Activated CD8-positive, alpha-beta T cell treated with anti-CD3 and anti-CD28 coated beads, Interleukin-2, amount 10 ng/mL, durations not matched to agents 7 days and 5 days (primary cell): ENCODE measurements around the gene FXYD2. TPM values are rescaled to one million over a fixed set of nuclear protein-coding genes. Genes with fewer than 3 reads are reported as not detected.

Experiments used
- ATAC-seq: fragments of 150-1000 bp; cut with Tn5 transposase; one replicate; pipeline ENCODE4 v1.10.0; 2021; ENCODE audit warnings: moderate library complexity
- CTCF ChIA-PET: fragments of 350-600 bp; sonication (Branson Sonifier 250); formaldehyde crosslinking; loops from one replicate; lab custom pipeline; 2021; ENCODE audit warnings: antibody characterized with exemption; lab: Charles Lee
- POLR2A ChIA-PET: fragments of 350-600 bp; sonication (Branson Sonifier 250); formaldehyde crosslinking; loops from one replicate; lab custom pipeline; 2021; ENCODE audit warnings: antibody characterized with exemption; lab: Charles Lee
- DNase-seq: peaks from one replicate; pipeline ENCODE4 v3.0.0-alpha.2; 2020
- H3K27ac Mint-ChIP-seq: one replicate; pipeline ENCODE4 v1.8.0; 2021; ENCODE audit warnings: mild to moderate bottlenecking, mixed read lengths
- H3K27me3 Mint-ChIP-seq: one replicate; pipeline ENCODE4 v1.8.0; 2021; ENCODE audit warnings: low read depth, mixed read lengths
- H3K36me3 Mint-ChIP-seq: one replicate; pipeline ENCODE4 v1.8.0; 2021; ENCODE audit warnings: low read depth, mixed read lengths
- H3K4me1 Mint-ChIP-seq: one replicate; pipeline ENCODE4 v1.8.0; 2021; ENCODE audit warnings: low read depth, mixed read lengths
- H3K4me3 Mint-ChIP-seq: one replicate; pipeline ENCODE4 v1.8.0; 2021; ENCODE audit warnings: mild to moderate bottlenecking, mixed read lengths
- H3K9me3 Mint-ChIP-seq: one replicate; pipeline ENCODE4 v1.8.0; 2022; ENCODE audit warnings: mixed read lengths; ENCODE audit not compliant: insufficient read depth
- total RNA-seq, 2 experiments: library from RNA; stranded (reverse); gene quantifications; one replicate each; pipeline ENCODE4 v1.2.3, GENCODE V29; 2021

Gene FXYD2
- 10 to 100 TPM; 22.5 to 24.3 TPM for total RNA-seq

DNA sequence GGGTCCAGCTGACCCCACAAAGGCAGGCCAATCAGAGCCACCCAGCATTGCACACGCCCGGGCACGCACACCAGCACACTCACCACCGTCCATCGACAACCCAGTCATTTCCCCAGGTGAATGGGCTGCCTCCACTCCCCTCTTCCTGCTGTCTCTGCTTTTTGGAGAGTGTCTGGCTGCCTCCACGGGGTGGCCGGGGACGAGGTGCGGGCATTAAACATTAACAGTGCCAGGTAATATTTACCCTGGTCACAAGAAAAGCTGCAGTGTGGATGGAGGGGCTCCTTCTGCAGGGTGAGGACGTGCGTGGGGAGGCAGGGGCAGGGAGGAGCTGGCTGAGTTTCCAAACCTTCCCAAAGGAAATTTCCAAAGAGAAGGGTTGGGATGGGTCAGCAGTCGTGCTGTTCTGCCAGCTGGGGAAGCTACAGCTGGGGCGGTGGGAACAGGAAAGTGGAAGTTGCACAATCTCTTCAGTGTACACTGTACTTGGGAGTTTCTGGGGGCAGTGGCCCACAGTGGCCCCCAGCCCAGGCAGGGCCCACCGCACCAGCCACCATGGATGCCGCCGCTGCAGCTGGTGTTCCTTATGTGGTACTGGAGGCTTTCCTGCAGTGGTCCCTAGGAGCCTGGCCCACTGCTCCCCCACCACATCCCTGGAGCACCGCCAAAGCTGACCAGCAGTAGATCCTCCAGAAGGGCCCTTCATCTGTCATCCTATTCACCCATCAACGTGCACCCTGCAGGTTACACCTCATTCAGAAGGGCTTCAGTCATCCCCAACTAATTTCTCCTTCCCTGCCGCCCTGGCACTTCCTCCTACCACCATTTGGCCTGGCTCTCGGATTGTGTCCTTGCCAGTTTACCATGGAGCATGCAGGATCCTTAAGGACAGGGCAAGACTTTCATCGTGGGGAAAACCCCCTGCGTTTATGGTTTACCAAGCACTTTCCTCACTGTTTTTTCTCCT is at the start of gene FXYD2:
Gene FXYD2 (minus strand): TSS at position 174 of the 967 bp plus-strand sequence. CDS start 66 bp downstream, at position 108.
- no peak for ATAC-seq
- Mint-ChIP-seq H3K4me3 (peak within 1 kb of the TSS; percentile 6), H3K4me1 (peaks cover 85% of the 10 kb centered on the region), H3K27ac (peak within 1 kb of the TSS; percentile 91), H3K36me3 (no peaks in the 10 kb centered on the region), H3K9me3 (no peaks in the 10 kb centered on the region), H3K27me3 (no peaks in the 10 kb centered on the region)
- no peak for DNase-seq
- POLR2A ChIA-PET, result interaction anchor here (1.5 to 5.3 kb wide), 5 partner anchors 10 to 176 kb away, joined by 6 to 28 read pairs (median 11); partner anchors contain the start of gene IL10RA
- CTCF ChIA-PET, result interaction anchor here (0.8 to 12.4 kb wide), 13 partner anchors 8 to 399 kb away, joined by 3 to 436 read pairs (median 21); no protein-coding TSS in a partner anchor

DNA sequence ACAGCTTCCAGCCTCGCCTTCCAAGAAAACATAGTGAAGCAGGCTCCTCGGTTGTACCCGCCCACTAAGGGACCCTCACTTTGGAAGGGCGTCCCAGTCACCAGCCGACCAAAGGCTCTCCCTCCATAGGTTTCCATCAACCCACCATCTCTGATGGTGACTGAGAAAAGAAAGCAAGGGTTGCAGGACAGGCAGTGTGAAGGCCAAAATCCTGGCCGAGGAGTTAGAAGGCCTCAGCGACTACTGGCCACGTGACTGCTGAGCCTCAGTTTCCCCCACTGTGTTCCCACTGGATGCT is 49.2 kb upstream of the FXYD2 start:
- ATAC-seq (no peak), DNase-seq (no peak)
- Mint-ChIP-seq H3K4me3 (no peak overlapping the region), H3K27me3 (peaks cover 41% of the 10 kb centered on the region), H3K9me3 (no peaks in the 10 kb centered on the region), H3K4me1 (peaks cover 50% of the 10 kb centered on the region), H3K36me3 (peaks cover 3% of the 10 kb centered on the region), H3K27ac (no peak overlapping the region)
- CTCF ChIA-PET, result interaction anchor here (1.0 kb wide), 1 partner anchor 74 kb away, joined by 3 read pairs; no protein-coding TSS in a partner anchor
- POLR2A ChIA-PET, result no interaction called here

DNA sequence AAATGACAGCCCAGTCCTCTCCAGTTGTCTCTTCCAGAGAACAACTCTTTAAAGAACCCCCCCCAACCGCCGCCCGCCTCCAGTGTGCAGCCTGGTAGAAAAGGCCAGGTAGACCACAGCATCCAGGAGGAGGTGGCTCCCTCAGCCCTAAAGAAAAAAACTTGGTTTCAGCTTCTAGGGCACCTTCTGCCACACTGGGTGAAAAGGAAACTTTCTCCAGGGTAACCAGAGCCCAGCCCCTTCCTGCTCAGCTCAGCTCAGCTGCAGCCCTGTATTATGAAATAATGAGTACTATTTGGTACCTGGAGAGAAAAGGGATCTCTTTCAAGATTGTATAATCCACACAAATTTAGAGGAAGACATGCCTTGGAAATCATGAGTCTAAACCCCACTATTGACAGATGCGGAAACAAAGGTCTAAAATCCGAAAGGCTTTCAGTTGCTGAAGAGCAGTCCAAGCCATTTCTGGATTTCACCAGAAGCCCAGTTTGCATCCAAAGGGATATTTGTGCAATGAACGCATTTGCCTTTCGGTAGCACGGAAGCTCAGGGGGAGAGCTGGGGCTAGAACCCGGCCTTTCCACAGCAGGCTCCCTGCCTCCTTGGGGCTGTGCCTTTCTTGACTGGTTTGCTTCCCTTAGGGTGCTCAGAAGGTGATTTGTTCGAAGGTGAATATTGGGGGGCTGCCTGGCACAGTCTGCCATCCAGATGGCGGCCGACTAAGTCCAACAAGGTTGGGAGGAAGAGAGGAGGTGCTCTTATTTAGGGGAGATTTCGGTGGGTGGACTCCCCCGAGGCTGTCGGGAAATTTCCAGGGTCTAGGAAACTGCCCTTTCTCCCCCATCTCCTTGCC is 48.7 kb upstream of the FXYD2 start:
- H3K4me1 Mint-ChIP-seq, result peaks cover 50% of the 10 kb centered on the region
- H3K9me3 Mint-ChIP-seq, result no peaks in the 10 kb centered on the region
- ChIA-PET CTCF (interaction anchor here (1.0 to 1.3 kb wide), 3 partner anchors 31 to 447 kb away, joined by 3 to 5 read pairs (median 3); no protein-coding TSS in a partner anchor), POLR2A (no interaction called here)
- H3K4me3 Mint-ChIP-seq, result no peak overlapping the region
- peaks cover 38% of the 10 kb centered on the region for H3K27me3 Mint-ChIP-seq
- DNase-seq (peak; percentile 36), ATAC-seq (peak; percentile 47)
- H3K36me3 Mint-ChIP-seq, result peaks cover 3% of the 10 kb centered on the region
- no peak overlapping the region for H3K27ac Mint-ChIP-seq

- peaks cover 3% of the 10 kb centered on the region for H3K36me3 Mint-ChIP-seq
- CTCF ChIA-PET, result interaction anchor here (1.0 to 1.3 kb wide), 3 partner anchors 30 to 446 kb away, joined by 3 to 5 read pairs (median 3); no protein-coding TSS in a partner anchor
- H3K27me3 Mint-ChIP-seq, result peaks cover 34% of the 10 kb centered on the region
- DNase-seq, result no peak
- POLR2A ChIA-PET, result no interaction called here
- no peak for ATAC-seq
- no peak overlapping the region for H3K4me3 Mint-ChIP-seq
- H3K9me3 Mint-ChIP-seq, result no peaks in the 10 kb centered on the region
- H3K27ac Mint-ChIP-seq, result peak overlapping the region; percentile 30
- peaks cover 50% of the 10 kb centered on the region for H3K4me1 Mint-ChIP-seq
Observed at GRCh38 chr11:117872420-117872961, 47.9 kb upstream of the FXYD2 start.

DNA sequence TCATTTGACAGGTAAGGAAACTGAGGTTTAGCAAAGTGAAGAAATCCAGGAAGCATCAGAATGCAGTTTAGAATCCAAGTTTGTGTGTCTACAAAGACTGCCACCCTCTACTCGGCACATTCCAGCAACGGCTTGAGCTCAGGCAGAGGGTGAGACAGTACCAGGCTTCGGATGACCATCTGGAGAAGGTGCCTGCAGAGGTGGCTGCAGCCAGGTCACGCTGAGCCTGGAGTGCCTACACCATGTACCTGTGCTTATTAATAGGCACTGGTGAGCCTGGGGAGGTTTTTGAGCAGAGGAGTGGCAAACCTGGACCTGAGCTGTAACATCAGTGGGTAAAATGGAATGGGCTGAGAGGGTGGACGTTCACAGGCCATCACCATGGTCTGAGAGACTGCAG is 47.2 kb upstream of the FXYD2 start:
- ATAC-seq (no peak), DNase-seq (no peak)
- ChIA-PET POLR2A (no interaction called here), CTCF (no interaction called here)
- Mint-ChIP-seq H3K9me3 (no peaks in the 10 kb centered on the region), H3K36me3 (peaks cover 3% of the 10 kb centered on the region), H3K27me3 (peaks cover 34% of the 10 kb centered on the region), H3K4me3 (no peak overlapping the region), H3K27ac (peak overlapping the region; percentile 30), H3K4me1 (peaks cover 44% of the 10 kb centered on the region)

GRCh38 chr11:117871160-117871559 is 46.6 kb upstream of the FXYD2 start:
- Mint-ChIP-seq H3K4me3 (no peak overlapping the region), H3K4me1 (peaks cover 41% of the 10 kb centered on the region), H3K27ac (no peak overlapping the region), H3K27me3 (peaks cover 31% of the 10 kb centered on the region), H3K9me3 (no peaks in the 10 kb centered on the region), H3K36me3 (peaks cover 2% of the 10 kb centered on the region)
- POLR2A ChIA-PET, result interaction anchor here (0.6 kb wide), 1 partner anchor 125 kb away, joined by 3 read pairs; no protein-coding TSS in a partner anchor
- no peak for DNase-seq
- CTCF ChIA-PET, result interaction anchor here (1.7 kb wide), 1 partner anchor 27 kb away, joined by 4 read pairs; no protein-coding TSS in a partner anchor
- ATAC-seq, result no peak

DNA sequence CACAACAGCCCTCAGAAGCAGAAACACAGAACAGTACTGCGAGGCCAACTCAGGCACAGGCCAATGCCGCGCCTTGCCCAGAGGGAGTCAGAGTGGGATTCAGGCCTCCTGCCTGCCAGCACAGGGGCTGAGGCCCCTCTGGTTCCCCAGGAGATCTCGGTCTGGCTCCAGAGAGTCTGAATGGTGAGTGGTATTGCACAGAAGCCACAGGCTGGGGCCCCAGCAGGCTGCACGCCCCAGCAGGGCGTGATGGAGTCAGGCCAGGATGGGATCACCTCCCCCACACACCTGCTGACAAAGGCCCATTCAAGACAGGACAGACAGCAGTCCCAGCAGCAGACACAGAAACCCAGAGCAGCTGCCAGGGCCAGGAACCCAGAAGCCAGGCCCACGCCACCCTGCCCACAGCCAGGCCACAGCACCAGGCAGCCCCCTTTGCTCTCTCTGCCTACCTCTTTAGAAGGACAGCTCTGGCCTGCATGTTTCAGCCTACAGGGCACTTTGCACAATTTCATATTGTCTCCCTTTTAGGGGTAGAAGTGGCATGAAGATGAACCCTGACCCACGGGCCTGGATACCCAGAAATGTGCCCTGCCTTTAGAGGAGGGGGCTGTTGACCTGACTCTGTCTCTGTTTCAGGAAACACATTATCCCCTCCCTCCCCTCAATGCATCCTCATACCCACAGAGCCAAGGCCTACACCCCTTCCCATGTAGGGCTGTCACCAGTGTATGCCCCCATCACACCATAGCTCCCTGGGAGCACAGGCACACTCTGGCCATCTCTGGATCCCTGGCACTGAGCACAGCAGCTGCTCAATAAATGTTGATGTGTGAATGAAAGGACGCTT is 45.8 kb upstream of the FXYD2 start:
- no peak for ATAC-seq
- DNase-seq, result no peak
- CTCF ChIA-PET, result interaction anchor here (1.7 kb wide), 1 partner anchor 26 kb away, joined by 4 read pairs; no protein-coding TSS in a partner anchor
- no peak overlapping the region for H3K4me3 Mint-ChIP-seq
- POLR2A ChIA-PET, result no interaction called here
- H3K9me3 Mint-ChIP-seq, result no peaks in the 10 kb centered on the region
- H3K27me3 Mint-ChIP-seq, result peaks cover 27% of the 10 kb centered on the region
- H3K4me1 Mint-ChIP-seq, result peaks cover 33% of the 10 kb centered on the region
- no peak overlapping the region for H3K27ac Mint-ChIP-seq
- no peaks in the 10 kb centered on the region for H3K36me3 Mint-ChIP-seq

- H3K27me3 Mint-ChIP-seq, result peaks cover 25% of the 10 kb centered on the region
- ATAC-seq, result no peak
- H3K9me3 Mint-ChIP-seq, result no peaks in the 10 kb centered on the region
Observed at GRCh38 chr11:117869604-117870003, 45.1 kb upstream of the FXYD2 start.

GRCh38 chr11:117868815-117869561 is 44.4 kb upstream of the FXYD2 start:
- peaks cover 21% of the 10 kb centered on the region for H3K4me1 Mint-ChIP-seq
- ChIA-PET POLR2A (interaction anchor here (1.0 kb wide), 1 partner anchor 83 kb away, joined by 3 read pairs; no protein-coding TSS in a partner anchor), CTCF (no interaction called here)
- H3K27me3 Mint-ChIP-seq, result peaks cover 27% of the 10 kb centered on the region
- ATAC-seq, result no peak
- H3K4me3 Mint-ChIP-seq, result no peak overlapping the region
- no peaks in the 10 kb centered on the region for H3K9me3 Mint-ChIP-seq
- no peak overlapping the region for H3K27ac Mint-ChIP-seq
- no peak for DNase-seq
- H3K36me3 Mint-ChIP-seq, result no peaks in the 10 kb centered on the region

More at GRCh38 chr11:117869604-117870003, 45.1 kb upstream of the FXYD2 start:
- ChIA-PET POLR2A (no interaction called here), CTCF (interaction anchor here (1.7 kb wide), 1 partner anchor 25 kb away, joined by 4 read pairs; no protein-coding TSS in a partner anchor)
- Mint-ChIP-seq H3K4me1 (peaks cover 27% of the 10 kb centered on the region), H3K27ac (no peak overlapping the region), H3K4me3 (no peak overlapping the region), H3K36me3 (no peaks in the 10 kb centered on the region)
- no peak for DNase-seq

- Mint-ChIP-seq H3K36me3 (no peaks in the 10 kb centered on the region), H3K27me3 (peaks cover 29% of the 10 kb centered on the region), H3K9me3 (no peaks in the 10 kb centered on the region), H3K4me3 (no peak overlapping the region), H3K27ac (no peak overlapping the region), H3K4me1 (peaks cover 12% of the 10 kb centered on the region)
- CTCF ChIA-PET, result no interaction called here
- DNase-seq, result no peak
- POLR2A ChIA-PET, result interaction anchor here (0.7 to 1.0 kb wide), 2 partner anchors 33 to 84 kb away, joined by 3 to 5 read pairs; no protein-coding TSS in a partner anchor
- ATAC-seq, result no peak
Observed at GRCh38 chr11:117868088-117868487, 43.5 kb upstream of the FXYD2 start.
